HL-60 (cell line): ENCODE measurements around the gene ISL1.

Source experiments
- DNase-seq, 2 experiments: peaks; one replicate each; pipeline ENCODE4 v3.0.0-alpha.2; 2010 to 2020; ENCODE audit warnings: low read depth in 1 of 2, low spot score in 1 of 2
- H3K27ac ChIP-seq: fragments of 250-450 bp; sonication (Bioruptor Pico); replicated peaks from 2 replicates; pipeline ENCODE4 v1.5.1; 2020; ENCODE audit warnings: mild to moderate bottlenecking, moderate library complexity
- H3K27me3 ChIP-seq: fragments of 250-450 bp; sonication (Bioruptor Pico); 2 replicates; pipeline ENCODE4 v1.5.1; 2021; ENCODE audit warnings: mild to moderate bottlenecking, moderate library complexity; ENCODE audit not compliant: insufficient read depth, poor library complexity, severe bottlenecking
- H3K4me3 ChIP-seq: replicated peaks from 2 replicates; pipeline ENCODE4 v1.5.1; 2011; ENCODE audit warnings: mild to moderate bottlenecking, control low read depth, low read length; ENCODE audit not compliant: insufficient read depth
- GABPA ChIP-seq: IDR thresholded peaks from 2 replicates; pipeline ENCODE4 v1.6.1; 2012; ENCODE audit warnings: low read depth
- POLR2AphosphoS5 ChIP-seq: IDR thresholded peaks from 2 replicates; pipeline ENCODE4 v1.6.1; 2012; ENCODE audit warnings: low read depth
- SPI1 ChIP-seq: IDR thresholded peaks from 2 replicates; pipeline ENCODE4 v1.6.1; 2012; ENCODE audit warnings: low read depth, mild to moderate bottlenecking, borderline replicate concordance
- TF ChIP-seq, protein P1 (sequence below): IDR thresholded peaks from one replicate; pipeline ENCODE4 v1.5.1; 2011; ENCODE audit warnings: low read length, control low read depth, inconsistent platforms; ENCODE audit not compliant: insufficient read depth
- TF ChIP-seq, protein P2 (sequence below): IDR thresholded peaks from 2 replicates; pipeline ENCODE4 v1.6.1; 2012; ENCODE audit warnings: low read depth; ENCODE audit not compliant: insufficient replicate concordance

The ISL1 gene

DNA sequence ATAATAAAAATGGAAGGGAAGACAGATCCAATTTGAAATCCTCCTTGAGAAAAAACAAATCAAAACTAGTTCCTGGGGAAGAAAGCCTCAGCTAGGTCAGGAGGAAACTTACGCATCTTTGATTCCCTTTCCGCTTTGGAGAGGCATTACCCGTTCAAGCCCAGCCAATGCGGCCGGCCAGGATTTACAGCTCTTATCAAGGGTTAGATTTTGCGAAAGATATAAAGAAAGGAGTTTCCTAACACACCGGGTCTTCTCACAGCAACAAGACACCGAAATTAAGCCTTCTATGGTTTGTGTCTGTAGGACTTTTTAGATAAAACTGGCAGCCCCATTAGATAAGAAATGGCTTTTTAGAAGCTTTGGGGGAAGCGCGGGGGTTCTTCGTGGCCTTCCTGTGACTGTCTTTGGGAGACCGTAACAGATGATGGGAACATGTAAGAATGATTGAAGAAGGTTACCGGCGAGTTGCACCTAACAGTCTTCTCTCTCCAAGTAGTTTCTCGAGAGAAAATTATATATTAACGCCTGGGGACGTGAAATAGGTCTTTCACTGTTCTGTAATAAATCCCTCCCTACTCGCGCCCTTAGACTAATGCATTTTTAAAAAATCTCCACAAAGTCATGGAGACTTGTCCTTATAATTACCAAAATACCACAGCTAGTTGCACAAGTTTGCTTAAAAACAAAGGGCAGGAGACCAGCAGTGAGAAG, 1.3 kb upstream of the ISL1 start:
- no peak overlapping the region for H3K27ac ChIP-seq
- peaks cover 70% of the 10 kb centered on the region for H3K27me3 ChIP-seq

DNA sequence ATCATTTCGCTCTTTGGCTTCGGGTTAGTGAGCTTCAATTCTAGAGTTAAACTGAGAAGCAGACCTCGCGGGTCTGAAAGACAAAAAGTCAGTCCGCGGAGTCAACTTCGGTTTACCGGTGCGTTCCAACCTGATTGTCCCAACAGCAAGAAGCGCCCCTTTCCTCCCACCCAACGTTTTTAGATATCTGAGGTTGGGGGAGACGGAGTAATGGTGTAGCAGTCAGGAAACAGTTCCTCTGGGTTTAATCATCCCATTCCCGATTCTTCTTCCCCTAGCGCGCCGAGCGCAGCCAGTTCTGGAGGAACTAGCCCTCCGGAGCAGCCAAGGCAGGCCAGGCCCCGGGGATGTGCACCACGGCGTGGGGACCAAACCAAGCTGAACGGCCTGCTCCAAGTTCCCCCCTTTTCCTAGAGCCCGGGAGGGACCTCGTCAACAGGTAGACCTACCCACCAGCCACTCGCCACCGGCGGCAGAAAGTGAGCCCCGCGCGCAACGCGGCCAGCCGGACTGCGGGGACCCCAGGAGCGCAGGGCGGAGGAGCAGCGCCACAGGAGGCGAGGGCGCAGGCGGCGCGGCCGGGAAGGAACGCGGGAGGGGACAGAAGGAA, 622 bp upstream of the ISL1 start:
- Histone ChIP-seq H3K27me3 (peaks cover 73% of the 10 kb centered on the region), H3K4me3 (no peak overlapping the region), H3K27ac (no peak overlapping the region)
- no peak for DNase-seq
- TF ChIP-seq GABPA (no peak), POLR2AphosphoS5 (no peak), SPI1 (no peak)
- TF ChIP-seq, protein P1, sequence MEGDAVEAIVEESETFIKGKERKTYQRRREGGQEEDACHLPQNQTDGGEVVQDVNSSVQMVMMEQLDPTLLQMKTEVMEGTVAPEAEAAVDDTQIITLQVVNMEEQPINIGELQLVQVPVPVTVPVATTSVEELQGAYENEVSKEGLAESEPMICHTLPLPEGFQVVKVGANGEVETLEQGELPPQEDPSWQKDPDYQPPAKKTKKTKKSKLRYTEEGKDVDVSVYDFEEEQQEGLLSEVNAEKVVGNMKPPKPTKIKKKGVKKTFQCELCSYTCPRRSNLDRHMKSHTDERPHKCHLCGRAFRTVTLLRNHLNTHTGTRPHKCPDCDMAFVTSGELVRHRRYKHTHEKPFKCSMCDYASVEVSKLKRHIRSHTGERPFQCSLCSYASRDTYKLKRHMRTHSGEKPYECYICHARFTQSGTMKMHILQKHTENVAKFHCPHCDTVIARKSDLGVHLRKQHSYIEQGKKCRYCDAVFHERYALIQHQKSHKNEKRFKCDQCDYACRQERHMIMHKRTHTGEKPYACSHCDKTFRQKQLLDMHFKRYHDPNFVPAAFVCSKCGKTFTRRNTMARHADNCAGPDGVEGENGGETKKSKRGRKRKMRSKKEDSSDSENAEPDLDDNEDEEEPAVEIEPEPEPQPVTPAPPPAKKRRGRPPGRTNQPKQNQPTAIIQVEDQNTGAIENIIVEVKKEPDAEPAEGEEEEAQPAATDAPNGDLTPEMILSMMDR, result no peak
- TF ChIP-seq, protein P2, sequence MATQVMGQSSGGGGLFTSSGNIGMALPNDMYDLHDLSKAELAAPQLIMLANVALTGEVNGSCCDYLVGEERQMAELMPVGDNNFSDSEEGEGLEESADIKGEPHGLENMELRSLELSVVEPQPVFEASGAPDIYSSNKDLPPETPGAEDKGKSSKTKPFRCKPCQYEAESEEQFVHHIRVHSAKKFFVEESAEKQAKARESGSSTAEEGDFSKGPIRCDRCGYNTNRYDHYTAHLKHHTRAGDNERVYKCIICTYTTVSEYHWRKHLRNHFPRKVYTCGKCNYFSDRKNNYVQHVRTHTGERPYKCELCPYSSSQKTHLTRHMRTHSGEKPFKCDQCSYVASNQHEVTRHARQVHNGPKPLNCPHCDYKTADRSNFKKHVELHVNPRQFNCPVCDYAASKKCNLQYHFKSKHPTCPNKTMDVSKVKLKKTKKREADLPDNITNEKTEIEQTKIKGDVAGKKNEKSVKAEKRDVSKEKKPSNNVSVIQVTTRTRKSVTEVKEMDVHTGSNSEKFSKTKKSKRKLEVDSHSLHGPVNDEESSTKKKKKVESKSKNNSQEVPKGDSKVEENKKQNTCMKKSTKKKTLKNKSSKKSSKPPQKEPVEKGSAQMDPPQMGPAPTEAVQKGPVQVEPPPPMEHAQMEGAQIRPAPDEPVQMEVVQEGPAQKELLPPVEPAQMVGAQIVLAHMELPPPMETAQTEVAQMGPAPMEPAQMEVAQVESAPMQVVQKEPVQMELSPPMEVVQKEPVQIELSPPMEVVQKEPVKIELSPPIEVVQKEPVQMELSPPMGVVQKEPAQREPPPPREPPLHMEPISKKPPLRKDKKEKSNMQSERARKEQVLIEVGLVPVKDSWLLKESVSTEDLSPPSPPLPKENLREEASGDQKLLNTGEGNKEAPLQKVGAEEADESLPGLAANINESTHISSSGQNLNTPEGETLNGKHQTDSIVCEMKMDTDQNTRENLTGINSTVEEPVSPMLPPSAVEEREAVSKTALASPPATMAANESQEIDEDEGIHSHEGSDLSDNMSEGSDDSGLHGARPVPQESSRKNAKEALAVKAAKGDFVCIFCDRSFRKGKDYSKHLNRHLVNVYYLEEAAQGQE, result no peak

More for the DNA sequence above, 1.3 kb upstream of the ISL1 start:
- no peak for DNase-seq
- no peak for TF ChIP-seq SPI1
- TF ChIP-seq, protein P2, result no peak
- no peak for TF ChIP-seq GABPA
- no peak for TF ChIP-seq POLR2AphosphoS5
- TF ChIP-seq, protein P1, result no peak
- no peak overlapping the region for H3K4me3 ChIP-seq

DNA sequence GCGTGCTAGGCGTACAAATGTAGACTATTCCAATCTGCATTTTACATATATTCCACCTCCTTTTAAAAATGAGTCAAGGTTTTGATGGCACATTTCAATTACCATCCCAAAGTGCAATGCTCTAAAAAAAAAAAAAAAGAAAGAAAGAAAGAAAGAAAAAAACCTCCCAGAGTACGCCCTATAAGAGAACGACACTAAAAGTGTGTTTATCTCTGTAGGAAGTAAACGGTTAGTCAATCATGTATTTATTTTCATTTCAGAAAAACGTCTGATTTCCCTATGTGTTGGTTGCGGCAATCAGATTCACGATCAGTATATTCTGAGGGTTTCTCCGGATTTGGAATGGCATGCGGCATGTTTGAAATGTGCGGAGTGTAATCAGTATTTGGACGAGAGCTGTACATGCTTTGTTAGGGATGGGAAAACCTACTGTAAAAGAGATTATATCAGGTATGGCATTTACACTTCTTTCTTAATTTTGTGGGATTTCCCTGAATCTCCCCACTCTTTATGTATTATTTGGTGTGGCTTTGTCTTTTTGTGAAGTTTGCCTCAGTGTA, 1.1 kb downstream of the ISL1 start:
- TF ChIP-seq, protein P2, result no peak
- TF ChIP-seq SPI1, result no peak
- TF ChIP-seq POLR2AphosphoS5, result no peak
- TF ChIP-seq, protein P1, result no peak
- TF ChIP-seq GABPA, result no peak
- Histone ChIP-seq H3K27me3 (peaks cover 74% of the 10 kb centered on the region), H3K27ac (no peak overlapping the region), H3K4me3 (no peak overlapping the region)
- no peak for DNase-seq
